Smooth muscle cell (in vitro differentiated cells): ENCODE results near the gene MRTFA. TPM values are rescaled to one million over a fixed set of nuclear protein-coding genes. Genes with fewer than 3 reads are reported as not detected.

ENCODE experiments used
- DNase-seq: peaks from one replicate; lab custom pipeline; 2025; ENCODE audit not compliant: unreplicated experiment; lab: John Stamatoyannopoulos, UW
- H2AFZ ChIP-seq: fragments of 200-600 bp; sonication (generic); 2 replicates; pipeline ENCODE4 v1.6.0; 2016; ENCODE audit warnings: antibody characterized with exemption, low read depth, mild to moderate bottlenecking
- H3F3A ChIP-seq: fragments of 200-600 bp; sonication (generic); 2 replicates; pipeline ENCODE4 v1.6.0; 2017; ENCODE audit warnings: antibody characterized with exemption, low read depth
- H3K27ac ChIP-seq: fragments of 200-600 bp; sonication (generic); 2 replicates; pipeline ENCODE4 v1.5.1; 2016; ENCODE audit warnings: low read depth, mild to moderate bottlenecking
- H3K27me3 ChIP-seq: fragments of 200-600 bp; sonication (generic); 2 replicates; pipeline ENCODE4 v1.6.1; 2016; ENCODE audit warnings: low read depth, mild to moderate bottlenecking
- H3K36me3 ChIP-seq: fragments of 200-600 bp; sonication (generic); 2 replicates; pipeline ENCODE4 v1.5.1; 2016; ENCODE audit warnings: low read depth
- H3K4me1 ChIP-seq: fragments of 200-600 bp; sonication (generic); 2 replicates; pipeline ENCODE4 v1.5.1; 2016; ENCODE audit warnings: low read depth
- H3K4me2 ChIP-seq: fragments of 200-600 bp; sonication (generic); 2 replicates; pipeline ENCODE4 v1.6.0; 2016; ENCODE audit warnings: mild to moderate bottlenecking
- H3K4me3 ChIP-seq: fragments of 200-600 bp; sonication (generic); 2 replicates; pipeline ENCODE4 v1.5.1; 2016; ENCODE audit warnings: mild to moderate bottlenecking
- H3K79me2 ChIP-seq: fragments of 200-600 bp; sonication (generic); 2 replicates; pipeline ENCODE4 v1.6.0; 2016; ENCODE audit warnings: low read depth, mild to moderate bottlenecking
- H3K9ac ChIP-seq: fragments of 200-600 bp; sonication (generic); 2 replicates; pipeline ENCODE4 v1.6.0; 2016; ENCODE audit warnings: low read depth
- H3K9me3 ChIP-seq: fragments of 200-600 bp; sonication (generic); replicated peaks from 2 replicates; pipeline ENCODE4 v1.5.1; 2016; ENCODE audit warnings: low read depth
- H4K20me1 ChIP-seq: fragments of 200-600 bp; sonication (generic); 2 replicates; pipeline ENCODE4 v1.6.0; 2016; ENCODE audit warnings: low read depth
- WGBS: methylation state at CpG from one replicate; pipeline ENCODE4 v1.1.7; 2016; ENCODE audit warnings: low lambda C conversion rate; 5-methylcytosine and 5-hydroxymethylcytosine counted together
- polyA plus RNA-seq: library from polyadenylated mRNA; unstranded; fragments of >200 nt; fragmentation: Nextera tagmentation; extraction: Ambion mirVana; gene quantifications from 2 replicates; pipeline ENCODE4 v1.2.1, GENCODE V29; 2016
- total RNA-seq: library from RNA; depleted of rRNA; stranded (reverse); fragments of >200 nt; gene quantifications from 2 replicates; pipeline ENCODE4 v1.2.3, GENCODE V29; 2014
- TF ChIP-seq, protein P1 (sequence below): fragments of 200-600 bp; sonication (generic); IDR thresholded peaks from 2 replicates; pipeline ENCODE4 v1.5.1; 2017; ENCODE audit warnings: borderline replicate concordance, mild to moderate bottlenecking, antibody characterized with exemption; ENCODE audit not compliant: insufficient read depth, poor library complexity, severe bottlenecking

Gene MRTFA
- total and polyA plus RNA-seq, 2 experiments from 2014 or later = 25.5 to 41.7 TPM

DNA sequence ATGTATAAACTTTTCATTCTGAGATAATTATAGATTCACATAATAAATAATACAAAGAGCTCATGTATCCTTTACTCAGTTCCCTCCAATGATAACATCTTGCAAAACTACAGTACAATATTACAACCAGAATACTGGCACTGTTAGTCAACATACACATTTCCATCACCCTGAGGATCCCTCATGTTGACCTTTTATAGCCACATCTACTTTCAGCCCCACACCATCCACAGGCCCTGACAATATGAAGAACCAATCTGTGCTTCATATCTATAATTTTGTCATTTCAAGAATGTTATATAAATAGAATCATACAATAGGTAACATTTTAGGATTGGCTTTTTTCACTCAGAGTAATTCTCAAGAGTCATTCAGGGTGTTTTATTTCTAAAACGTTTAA lies 115.5 kb downstream of the MRTFA start:
- Histone ChIP-seq H3K36me3 (peaks cover 4% of the 10 kb centered on the region), H3K79me2 (peaks cover 100% of the 10 kb centered on the region), H3F3A (peaks cover 10% of the 10 kb centered on the region), H3K4me1 (no peaks in the 10 kb centered on the region), H4K20me1 (peaks cover 40% of the 10 kb centered on the region), H3K4me2 (no peak overlapping the region), H3K9ac (no peak overlapping the region), H3K9me3 (no peaks in the 10 kb centered on the region), H2AFZ (no peak overlapping the region), H3K4me3 (no peak overlapping the region), H3K27me3 (no peaks in the 10 kb centered on the region), H3K27ac (no peak overlapping the region)
- TF ChIP-seq, protein P1, sequence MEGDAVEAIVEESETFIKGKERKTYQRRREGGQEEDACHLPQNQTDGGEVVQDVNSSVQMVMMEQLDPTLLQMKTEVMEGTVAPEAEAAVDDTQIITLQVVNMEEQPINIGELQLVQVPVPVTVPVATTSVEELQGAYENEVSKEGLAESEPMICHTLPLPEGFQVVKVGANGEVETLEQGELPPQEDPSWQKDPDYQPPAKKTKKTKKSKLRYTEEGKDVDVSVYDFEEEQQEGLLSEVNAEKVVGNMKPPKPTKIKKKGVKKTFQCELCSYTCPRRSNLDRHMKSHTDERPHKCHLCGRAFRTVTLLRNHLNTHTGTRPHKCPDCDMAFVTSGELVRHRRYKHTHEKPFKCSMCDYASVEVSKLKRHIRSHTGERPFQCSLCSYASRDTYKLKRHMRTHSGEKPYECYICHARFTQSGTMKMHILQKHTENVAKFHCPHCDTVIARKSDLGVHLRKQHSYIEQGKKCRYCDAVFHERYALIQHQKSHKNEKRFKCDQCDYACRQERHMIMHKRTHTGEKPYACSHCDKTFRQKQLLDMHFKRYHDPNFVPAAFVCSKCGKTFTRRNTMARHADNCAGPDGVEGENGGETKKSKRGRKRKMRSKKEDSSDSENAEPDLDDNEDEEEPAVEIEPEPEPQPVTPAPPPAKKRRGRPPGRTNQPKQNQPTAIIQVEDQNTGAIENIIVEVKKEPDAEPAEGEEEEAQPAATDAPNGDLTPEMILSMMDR = no peak
- DNase-seq = no peak
- WGBS = 97% methylated on average over 1 of the region's 1 CpG

DNA sequence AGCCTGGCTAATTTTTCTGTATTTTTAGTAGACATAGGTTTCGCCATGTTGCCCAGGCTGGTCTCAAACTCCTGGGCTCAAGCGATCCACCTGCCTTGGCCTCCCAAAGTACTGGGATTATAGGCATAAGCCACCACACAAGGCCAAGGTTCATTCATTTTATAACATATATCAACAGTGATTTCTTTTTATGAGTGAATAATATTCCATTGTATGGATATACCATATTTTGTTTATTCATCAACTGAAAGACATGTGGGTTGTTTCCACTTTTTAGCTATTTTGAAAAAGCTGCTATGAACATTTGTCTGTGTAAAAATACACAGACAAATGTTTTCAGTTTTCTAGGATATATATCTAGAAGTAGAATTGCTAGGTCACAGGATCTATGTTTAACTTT lies 116.0 kb downstream of the MRTFA start:
- H3K4me3 ChIP-seq = no peak overlapping the region
- H3K4me2 ChIP-seq = no peak overlapping the region
- H3K79me2 ChIP-seq = peaks cover 100% of the 10 kb centered on the region
- H3K4me1 ChIP-seq = no peaks in the 10 kb centered on the region
- H3K27me3 ChIP-seq = no peaks in the 10 kb centered on the region
- H3K27ac ChIP-seq = no peak overlapping the region
- 98% methylated on average over 2 of the region's 2 CpGs for WGBS
- H2AFZ ChIP-seq = no peak overlapping the region
- peaks cover 43% of the 10 kb centered on the region for H4K20me1 ChIP-seq
- DNase-seq = no peak
- no peaks in the 10 kb centered on the region for H3K9me3 ChIP-seq
- H3K36me3 ChIP-seq = peaks cover 4% of the 10 kb centered on the region
- no peak overlapping the region for H3K9ac ChIP-seq
- TF ChIP-seq, protein P1 = no peak
- peaks cover 7% of the 10 kb centered on the region for H3F3A ChIP-seq

DNA sequence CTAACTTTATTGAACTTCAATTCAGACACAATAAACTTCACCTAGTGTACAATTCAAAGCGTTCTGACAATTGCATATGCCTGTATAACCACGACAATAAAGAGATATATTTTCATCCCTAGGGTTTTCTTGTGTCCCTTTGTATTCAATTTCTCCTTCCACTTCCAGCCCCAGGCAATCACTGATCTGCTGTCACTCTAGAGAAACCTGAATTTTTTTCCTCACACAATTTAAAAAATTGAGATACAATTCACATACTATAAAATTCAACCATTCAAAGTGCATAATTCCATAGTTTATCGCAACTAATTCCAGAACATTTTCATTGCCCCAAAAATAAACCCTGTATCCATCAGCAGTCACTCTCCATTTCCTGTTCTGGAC lies 116.6 kb downstream of the MRTFA start:
- WGBS = 96% methylated on average over 3 of the region's 3 CpGs
- no peak overlapping the region for H2AFZ ChIP-seq
- no peaks in the 10 kb centered on the region for H3K9me3 ChIP-seq
- TF ChIP-seq, protein P1 = no peak
- H3K4me3 ChIP-seq = no peak overlapping the region
- peaks cover 49% of the 10 kb centered on the region for H4K20me1 ChIP-seq
- no peak overlapping the region for H3K9ac ChIP-seq
- H3K36me3 ChIP-seq = peaks cover 4% of the 10 kb centered on the region
- no peak overlapping the region for H3K4me2 ChIP-seq
- peaks cover 6% of the 10 kb centered on the region for H3F3A ChIP-seq
- H3K27ac ChIP-seq = no peak overlapping the region
- no peaks in the 10 kb centered on the region for H3K27me3 ChIP-seq
- no peaks in the 10 kb centered on the region for H3K4me1 ChIP-seq
- no peak for DNase-seq
- H3K79me2 ChIP-seq = peaks cover 100% of the 10 kb centered on the region

DNA sequence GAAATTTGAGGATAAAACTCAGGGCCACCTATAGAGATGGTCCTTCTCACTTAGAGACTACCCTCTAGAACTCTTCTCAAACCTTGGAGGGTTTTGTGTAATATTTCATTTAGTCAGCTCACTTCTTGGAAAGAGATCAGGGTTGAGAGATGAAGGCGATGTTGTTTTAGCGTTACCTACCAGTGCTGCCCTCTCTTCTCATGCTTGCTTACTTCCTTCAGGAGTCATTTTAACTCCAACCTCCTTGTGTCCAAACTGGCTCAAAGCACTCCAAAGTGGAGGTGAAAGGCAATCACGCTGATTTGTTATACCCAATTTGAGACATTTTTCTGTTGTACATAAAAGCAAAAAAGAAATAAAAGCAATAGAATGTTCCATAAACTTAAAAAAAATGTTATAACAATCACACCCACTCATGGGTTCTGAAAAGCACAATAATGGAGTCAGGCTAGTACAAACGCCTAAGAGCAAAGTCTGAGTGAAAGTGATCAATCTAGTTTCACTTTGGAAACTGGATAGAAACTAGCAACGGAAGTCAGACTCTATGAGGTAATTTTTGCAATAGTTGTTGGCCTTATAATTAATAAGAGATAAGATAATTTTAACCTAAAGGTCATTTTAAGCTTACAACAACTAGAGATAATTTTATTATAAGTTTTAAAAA lies 117.1 kb downstream of the MRTFA start:
- H3K9ac ChIP-seq = no peak overlapping the region
- peaks cover 49% of the 10 kb centered on the region for H4K20me1 ChIP-seq
- peaks cover 6% of the 10 kb centered on the region for H3F3A ChIP-seq
- H3K36me3 ChIP-seq = peaks cover 4% of the 10 kb centered on the region
- no peak overlapping the region for H2AFZ ChIP-seq
- no peak overlapping the region for H3K4me3 ChIP-seq
- no peak for DNase-seq
- H3K27me3 ChIP-seq = no peaks in the 10 kb centered on the region
- WGBS = 94% methylated on average over 5 of the region's 5 CpGs
- H3K79me2 ChIP-seq = peaks cover 100% of the 10 kb centered on the region
- no peak overlapping the region for H3K27ac ChIP-seq
- no peaks in the 10 kb centered on the region for H3K9me3 ChIP-seq
- no peaks in the 10 kb centered on the region for H3K4me1 ChIP-seq
- TF ChIP-seq, protein P1 = no peak
- no peak overlapping the region for H3K4me2 ChIP-seq
